ENCODE data around the gene SOX10. TPM values are rescaled to one million over a fixed set of nuclear protein-coding genes. Genes with fewer than 3 reads are reported as not detected.

The SOX10 gene
- total RNA-seq, 4 donors from 2014 or later: 7.8 to 45.2 (median 29.7) TPM

GRCh38 chr22:38030311-38031133 lies 46.2 kb upstream of the SOX10 start:
- DNase-seq (ENCODE audit: low spot score in 2 of 2): no peak
- intact Hi-C loops (cut with DNase I; ENCODE audit: low total_unique reads): no loop called here
- 49 to 52% methylated on average over 16 of the region's 16 CpGs for WGBS, 2 donors
- no peak overlapping the region for H3K4me3 ChIP-seq (ENCODE audit: low read depth, poor library complexity, severe bottlenecking)
- no peak for TF ChIP-seq POLR2A (IDR thresholded peaks at IDR 0.05)
- TF ChIP-seq, protein P1, sequence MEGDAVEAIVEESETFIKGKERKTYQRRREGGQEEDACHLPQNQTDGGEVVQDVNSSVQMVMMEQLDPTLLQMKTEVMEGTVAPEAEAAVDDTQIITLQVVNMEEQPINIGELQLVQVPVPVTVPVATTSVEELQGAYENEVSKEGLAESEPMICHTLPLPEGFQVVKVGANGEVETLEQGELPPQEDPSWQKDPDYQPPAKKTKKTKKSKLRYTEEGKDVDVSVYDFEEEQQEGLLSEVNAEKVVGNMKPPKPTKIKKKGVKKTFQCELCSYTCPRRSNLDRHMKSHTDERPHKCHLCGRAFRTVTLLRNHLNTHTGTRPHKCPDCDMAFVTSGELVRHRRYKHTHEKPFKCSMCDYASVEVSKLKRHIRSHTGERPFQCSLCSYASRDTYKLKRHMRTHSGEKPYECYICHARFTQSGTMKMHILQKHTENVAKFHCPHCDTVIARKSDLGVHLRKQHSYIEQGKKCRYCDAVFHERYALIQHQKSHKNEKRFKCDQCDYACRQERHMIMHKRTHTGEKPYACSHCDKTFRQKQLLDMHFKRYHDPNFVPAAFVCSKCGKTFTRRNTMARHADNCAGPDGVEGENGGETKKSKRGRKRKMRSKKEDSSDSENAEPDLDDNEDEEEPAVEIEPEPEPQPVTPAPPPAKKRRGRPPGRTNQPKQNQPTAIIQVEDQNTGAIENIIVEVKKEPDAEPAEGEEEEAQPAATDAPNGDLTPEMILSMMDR (IDR thresholded peaks at IDR 0.05): no peak

GRCh38 chr22:38029901-38030300 lies 45.5 kb upstream of the SOX10 start:
- TF ChIP-seq POLR2A (IDR thresholded peaks at IDR 0.05): no peak
- no peak for DNase-seq (ENCODE audit: low spot score in 2 of 2)
- intact Hi-C loops (cut with DNase I; ENCODE audit: low total_unique reads): no loop called here
- WGBS, 2 donors: 60 to 73% methylated on average over 5 of the region's 5 CpGs
- H3K4me3 ChIP-seq (ENCODE audit: low read depth, poor library complexity, severe bottlenecking): no peak overlapping the region

- no peak overlapping the region for H3K4me3 ChIP-seq (ENCODE audit: low read depth, poor library complexity, severe bottlenecking)
- DNase-seq (ENCODE audit: low spot score in 2 of 2): no peak
- TF ChIP-seq POLR2A (IDR thresholded peaks at IDR 0.05): no peak
- TF ChIP-seq, protein P1 (IDR thresholded peaks at IDR 0.05): no peak
- intact Hi-C loops (cut with DNase I; ENCODE audit: low total_unique reads): no loop called here
These were observed 45.0 kb upstream of the SOX10 start for GRCh38 chr22:38029370-38029769.

GRCh38 chr22:38028344-38029130 lies 44.2 kb upstream of the SOX10 start:
- no peak overlapping the region for H3K4me3 ChIP-seq (ENCODE audit: low read depth, poor library complexity, severe bottlenecking)
- WGBS, 2 donors: 94% methylated on average over 15 of the region's 15 CpGs
- TF ChIP-seq, protein P1 (IDR thresholded peaks at IDR 0.05): no peak
- TF ChIP-seq POLR2A (IDR thresholded peaks at IDR 0.05): no peak
- no peak for DNase-seq (ENCODE audit: low spot score in 2 of 2)
- intact Hi-C loops (cut with DNase I; ENCODE audit: low total_unique reads): no loop called here

GRCh38 chr22:38027487-38027886 lies 43.1 kb upstream of the SOX10 start:
- intact Hi-C loops (cut with DNase I; ENCODE audit: low total_unique reads): no loop called here
- DNase-seq (ENCODE audit: low spot score in 2 of 2): no peak
- 80% methylated on average over 9 of the region's 9 CpGs for WGBS, 2 donors
- no peak overlapping the region for H3K4me3 ChIP-seq (ENCODE audit: low read depth, poor library complexity, severe bottlenecking)
- TF ChIP-seq, protein P1 (IDR thresholded peaks at IDR 0.05): no peak
- TF ChIP-seq POLR2A (IDR thresholded peaks at IDR 0.05): no peak
